Hypothalamus (tissue), 51 donors: Measurements from ENCODE around the gene FBXO5.

ENCODE experiments used
- DNase-seq, 51 donors: peaks; one replicate each; lab custom pipeline; 2025; lab: John Stamatoyannopoulos, UW

Gene FBXO5

GRCh38 chr6:152952866-152953509, 29.9 kb downstream of the FBXO5 start:
- DNase-seq, result peak in 1 of 51 donors; percentile 15

GRCh38 chr6:152952045-152952444, 30.8 kb downstream of the FBXO5 start:
- no peak for DNase-seq

GRCh38 chr6:152950240-152950639, 32.6 kb downstream of the FBXO5 start:
- no peak for DNase-seq

GRCh38 chr6:152948150-152948768, 34.6 kb downstream of the FBXO5 start:
- peak in 3 of 51 donors; percentile 9 to 58 (median 15) for DNase-seq

- DNase-seq, result no peak
These were observed 35.8 kb downstream of the FBXO5 start for GRCh38 chr6:152946995-152947394.

- DNase-seq, result no peak
These were observed 36.4 kb downstream of the FBXO5 start for GRCh38 chr6:152946484-152946883.

GRCh38 chr6:152943260-152943897, 39.5 kb downstream of the FBXO5 start:
- DNase-seq, result no peak

GRCh38 chr6:152942319-152942869, 40.4 kb downstream of the FBXO5 start:
- no peak for DNase-seq

GRCh38 chr6:152941746-152942145, 41.1 kb downstream of the FBXO5 start:
- no peak for DNase-seq

- DNase-seq, result no peak
These were observed 50.0 kb downstream of the FBXO5 start for GRCh38 chr6:152932865-152933264.

- DNase-seq, result no peak
These were observed 60.1 kb downstream of the FBXO5 start for GRCh38 chr6:152922706-152923105.
